A172 (cell line): Measurements from ENCODE around the gene DGKA. TPM values are rescaled to one million over a fixed set of nuclear protein-coding genes. Genes with fewer than 3 reads are reported as not detected.
"Not testable (repeated sequence)": the region's sequence is repeated elsewhere in the genome, so short reads cannot be mapped to it uniquely, and the experiment has no call there.

Source experiments
- DNase-seq: peaks from one replicate; pipeline ENCODE4 v3.0.0-alpha.2; 2015; ENCODE audit warnings: low spot score
- total RNA-seq: library from RNA; depleted of rRNA; stranded (reverse); fragments of >200 nt; shearing (Covaris generic); gene quantifications from 2 replicates; pipeline ENCODE4 v1.2.3, GENCODE V29; 2014; rRNA removed

Gene DGKA
- total RNA-seq, 1 experiment from 2014 or later = 33.4 TPM

DNA sequence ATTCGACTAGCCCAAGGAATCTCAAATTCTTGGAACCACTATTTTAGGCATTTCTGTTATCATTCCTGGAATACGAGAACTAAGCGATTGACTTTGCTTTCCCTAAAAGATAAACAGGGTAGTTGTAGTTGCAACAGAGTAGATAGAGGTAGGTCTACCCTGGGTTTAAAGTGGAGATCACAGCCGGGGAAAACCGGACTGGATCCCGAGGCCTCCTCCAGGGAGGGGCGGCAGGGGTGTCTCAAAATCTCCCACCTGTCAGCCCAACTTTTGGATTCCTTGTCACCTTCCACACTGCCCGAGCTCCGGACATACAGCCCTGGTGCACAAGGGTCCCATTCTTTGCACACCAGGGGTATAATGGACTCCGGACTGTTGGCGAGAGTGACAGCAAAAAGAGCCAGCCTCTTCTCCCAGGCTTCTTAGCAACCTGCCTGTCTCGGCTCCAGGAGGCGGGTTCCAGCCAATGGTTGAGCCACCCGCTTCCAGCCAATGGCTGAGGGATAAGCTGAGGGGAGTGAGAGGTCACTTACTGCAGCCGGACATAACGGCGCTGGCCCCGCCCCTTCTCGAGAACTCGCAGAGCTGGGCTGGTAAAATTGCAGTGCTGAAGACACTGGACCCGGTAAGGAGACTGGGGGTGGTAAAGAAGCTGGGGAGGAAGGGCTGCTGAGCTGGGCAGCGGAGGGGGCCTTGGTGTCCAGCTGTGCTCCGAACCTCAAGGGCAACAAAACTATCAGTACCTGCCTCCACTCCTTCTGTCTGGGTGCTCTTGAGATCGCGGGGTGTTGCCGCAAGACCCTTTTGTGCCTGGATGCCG, 66.0 kb downstream of the DGKA start, which contains the start of gene SUOX:
Gene SUOX, plus strand, starts transcription at position 562 of the 820 bp plus-strand sequence. CDS start 4,946 bp downstream, outside the sequence.
- peak; percentile 95 for DNase-seq

DNA sequence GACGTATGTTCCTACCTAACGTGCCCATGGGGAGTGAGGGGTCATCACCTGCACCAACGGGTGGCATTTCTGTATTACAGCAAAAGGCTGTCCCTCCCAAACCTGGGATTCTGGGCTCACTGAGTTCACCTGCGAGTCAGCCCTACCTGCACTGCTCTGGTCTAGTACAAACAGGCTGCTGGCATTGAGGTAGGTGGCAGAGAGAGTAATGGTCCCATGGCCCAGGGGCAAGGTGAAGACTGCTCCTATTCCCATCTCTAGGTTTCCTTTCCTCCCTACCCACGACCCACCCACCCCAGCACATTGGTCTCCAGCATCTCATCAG, 66.5 kb downstream of the DGKA start:
- no peak for DNase-seq

DNA sequence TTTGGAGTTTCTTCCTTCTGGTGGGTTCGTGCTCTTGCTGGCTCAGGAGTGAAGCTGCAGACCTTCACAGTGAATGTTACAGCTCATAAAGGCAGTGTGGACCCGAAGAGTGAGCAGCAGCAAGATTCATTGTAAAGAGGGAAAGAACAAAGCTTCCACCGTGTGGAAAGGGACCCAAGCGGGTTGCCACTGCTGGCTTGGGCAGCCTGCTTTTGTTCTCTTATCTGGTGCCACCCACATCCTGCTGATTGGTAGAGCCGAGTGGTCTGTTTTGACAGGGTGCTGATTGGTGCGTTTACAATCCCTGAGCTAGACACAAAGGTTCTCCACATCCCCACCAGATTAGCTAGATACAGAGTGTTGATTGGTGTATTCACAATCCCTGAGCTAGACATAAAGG, 68.6 kb downstream of the DGKA start:
- not testable (repeated sequence) for DNase-seq

DNA sequence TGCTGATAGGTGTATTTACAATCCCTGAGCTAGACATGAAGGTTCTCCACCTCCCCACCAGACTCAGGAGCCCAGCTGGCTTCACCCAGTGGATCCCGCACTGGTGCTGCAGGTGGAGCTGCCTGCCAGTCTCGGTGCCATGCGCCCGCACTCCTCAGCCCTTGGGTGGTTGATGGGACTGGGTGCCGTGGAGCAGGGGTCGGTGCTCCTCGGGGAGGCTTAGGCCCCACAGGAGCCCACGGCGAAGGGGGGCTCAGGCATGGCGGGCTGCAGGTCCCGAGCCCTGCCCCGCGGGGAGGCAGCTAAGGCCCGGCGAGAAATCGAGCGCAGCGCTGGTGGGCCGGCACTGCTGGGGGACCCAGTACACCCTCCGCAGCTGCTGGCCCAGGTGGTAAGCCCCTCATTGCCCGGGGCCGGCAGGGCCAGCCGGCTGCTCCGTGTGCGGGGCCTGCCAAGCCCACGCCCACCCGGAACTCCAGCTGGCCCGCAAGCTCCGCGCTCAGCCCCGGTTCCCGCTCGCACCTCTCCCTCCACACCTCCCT, 69.1 kb downstream of the DGKA start:
- not testable (repeated sequence) for DNase-seq

DNA sequence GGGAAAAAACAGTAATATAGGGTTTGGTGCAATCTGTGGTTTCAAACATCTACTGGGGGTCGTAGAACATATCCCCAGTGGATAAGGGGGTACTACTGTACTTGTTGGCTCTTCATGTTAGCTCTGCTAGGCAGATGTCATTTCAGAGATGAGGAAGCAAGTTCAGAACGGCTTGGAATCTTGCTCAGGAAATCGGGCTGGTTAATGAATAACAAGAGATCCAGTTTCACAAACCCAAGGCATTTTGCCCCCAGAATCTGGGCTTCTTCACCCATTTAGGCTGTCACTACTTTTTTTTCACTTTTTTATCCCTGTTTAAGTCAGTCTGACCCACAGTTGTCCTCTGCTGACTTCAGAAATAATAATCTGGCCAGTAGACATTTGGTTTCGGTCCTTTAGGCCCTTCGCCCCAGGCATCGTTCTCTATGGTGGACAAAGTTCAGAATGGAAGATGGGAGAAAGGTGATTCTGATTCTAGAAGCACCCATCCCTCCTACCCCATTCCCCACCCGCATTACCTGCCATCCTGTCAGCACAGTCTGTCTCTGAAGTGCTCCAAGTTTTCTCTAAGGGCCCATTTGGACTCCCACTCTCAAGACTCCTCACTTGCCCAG, 70.6 kb downstream of the DGKA start:
- no peak for DNase-seq

DNA sequence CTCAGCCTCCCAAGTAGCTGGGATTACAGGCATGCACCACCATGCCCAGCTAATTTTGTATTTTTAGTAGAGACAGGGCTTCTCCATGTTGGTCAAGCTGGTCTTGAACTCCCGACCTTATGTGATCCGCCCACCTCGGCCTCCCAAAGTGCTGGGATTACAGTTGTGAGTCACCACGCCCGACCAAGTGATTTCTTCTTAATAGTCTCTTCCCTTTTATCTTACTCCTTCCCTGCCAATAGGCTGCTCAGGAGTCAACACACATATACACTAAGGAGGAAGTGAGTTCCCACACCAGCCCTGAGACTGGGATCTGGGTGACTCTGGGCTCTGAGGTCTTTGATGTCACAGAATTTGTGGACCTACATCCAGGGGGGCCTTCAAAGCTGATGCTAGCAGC, 72.4 kb downstream of the DGKA start:
- DNase-seq = not testable (repeated sequence)

Other genes with a start within 250 kb of the DGKA start
- 7.8 and 10.7 TPM in 2 replicates for gene ITGA7, start 223.3 kb upstream of the DGKA start, total RNA-seq
- 96.1 and 135 TPM in 2 replicates for gene BLOC1S1, start 215.1 kb upstream of the DGKA start, total RNA-seq
- 2.7 and 7.5 TPM in 2 replicates for gene RDH5, start 210.8 kb upstream of the DGKA start, total RNA-seq
- gene CD63, start 202.2 kb upstream of the DGKA start, total RNA-seq = 1,213 and 1,362 TPM in 2 replicates
- 2.6 and 7.0 TPM in 2 replicates for gene GDF11, start 188.0 kb upstream of the DGKA start, total RNA-seq
- gene SARNP, start 113.4 kb upstream of the DGKA start, total RNA-seq = 227 and 308 TPM in 2 replicates
- 9.0 and 16.7 TPM in 2 replicates for gene ORMDL2, start 113.1 kb upstream of the DGKA start, total RNA-seq
- gene DNAJC14, start 101.6 kb upstream of the DGKA start, total RNA-seq = 41.7 and 50.5 TPM in 2 replicates
- gene MMP19, start 88.2 kb upstream of the DGKA start, total RNA-seq = 4.2 and 5.2 TPM in 2 replicates
- gene PYM1, start 3.3 kb upstream of the DGKA start, total RNA-seq = 37.0 and 52.5 TPM in 2 replicates
- 1.1 and 2.0 TPM in 2 replicates for gene PMEL, start 34.9 kb downstream of the DGKA start, total RNA-seq
- gene CDK2, start 35.7 kb downstream of the DGKA start, total RNA-seq = 91.6 and 100 TPM in 2 replicates
- 47.8 and 50.1 TPM in 2 replicates for gene RAB5B, start 42.9 kb downstream of the DGKA start, total RNA-seq
- gene SUOX, start 66.1 kb downstream of the DGKA start, total RNA-seq = 8.9 and 14.4 TPM in 2 replicates
- gene IKZF4, start 89.9 kb downstream of the DGKA start, total RNA-seq = 1.4 and 2.4 TPM in 2 replicates
- gene RPS26, start 110.8 kb downstream of the DGKA start, total RNA-seq = 358 and 1,165 TPM in 2 replicates
- gene ERBB3, start 149.0 kb downstream of the DGKA start, total RNA-seq = 0.64 and 2.4 TPM in 2 replicates
- gene PA2G4, start 173.4 kb downstream of the DGKA start, total RNA-seq = 246 and 349 TPM in 2 replicates
- gene RPL41, start 185.5 kb downstream of the DGKA start, total RNA-seq = 1,898 and 3,438 TPM in 2 replicates
- gene ZC3H10, start 187.1 kb downstream of the DGKA start, total RNA-seq = 1.8 and 2.9 TPM in 2 replicates
- gene ESYT1, start 197.1 kb downstream of the DGKA start, total RNA-seq = 119 and 164 TPM in 2 replicates
- gene MYL6B, start 221.4 kb downstream of the DGKA start, total RNA-seq = 76.0 and 139 TPM in 2 replicates
- gene MYL6, start 227.2 kb downstream of the DGKA start, total RNA-seq = 2,063 and 2,222 TPM in 2 replicates